22Rv1 (cell line): ENCODE data around the gene KCNJ6.

Source experiments
- CTCF ChIP-seq: fragments of 450-650 bp; IDR thresholded peaks from 2 replicates; pipeline ENCODE4 v1.5.1; 2017; ENCODE audit warnings: mild to moderate bottlenecking
- ZFX ChIP-seq: fragments of 450-650 bp; IDR thresholded peaks from 2 replicates; pipeline ENCODE4 v1.6.1; 2017; ENCODE audit warnings: antibody characterized with exemption, borderline replicate concordance

GRCh38 chr21:37627074-37627473 is 289.2 kb downstream of the KCNJ6 start:
- no peak for TF ChIP-seq CTCF
- no peak for TF ChIP-seq ZFX
